Activated T-helper 1 cell treated with anti-CD3 and anti-CD28 coated beads, Interleukin-2, amount 50 U/mL, for 16 hours (primary cell): ENCODE measurements around the gene CYTH4.

Experiments
- DNase-seq, 2 donors: peaks; one replicate each; pipeline ENCODE4 v3.0.0-alpha.2; 2020; ENCODE audit warnings: low read depth in 1 of 2, low spot score in 1 of 2

CYTH4 gene

DNA sequence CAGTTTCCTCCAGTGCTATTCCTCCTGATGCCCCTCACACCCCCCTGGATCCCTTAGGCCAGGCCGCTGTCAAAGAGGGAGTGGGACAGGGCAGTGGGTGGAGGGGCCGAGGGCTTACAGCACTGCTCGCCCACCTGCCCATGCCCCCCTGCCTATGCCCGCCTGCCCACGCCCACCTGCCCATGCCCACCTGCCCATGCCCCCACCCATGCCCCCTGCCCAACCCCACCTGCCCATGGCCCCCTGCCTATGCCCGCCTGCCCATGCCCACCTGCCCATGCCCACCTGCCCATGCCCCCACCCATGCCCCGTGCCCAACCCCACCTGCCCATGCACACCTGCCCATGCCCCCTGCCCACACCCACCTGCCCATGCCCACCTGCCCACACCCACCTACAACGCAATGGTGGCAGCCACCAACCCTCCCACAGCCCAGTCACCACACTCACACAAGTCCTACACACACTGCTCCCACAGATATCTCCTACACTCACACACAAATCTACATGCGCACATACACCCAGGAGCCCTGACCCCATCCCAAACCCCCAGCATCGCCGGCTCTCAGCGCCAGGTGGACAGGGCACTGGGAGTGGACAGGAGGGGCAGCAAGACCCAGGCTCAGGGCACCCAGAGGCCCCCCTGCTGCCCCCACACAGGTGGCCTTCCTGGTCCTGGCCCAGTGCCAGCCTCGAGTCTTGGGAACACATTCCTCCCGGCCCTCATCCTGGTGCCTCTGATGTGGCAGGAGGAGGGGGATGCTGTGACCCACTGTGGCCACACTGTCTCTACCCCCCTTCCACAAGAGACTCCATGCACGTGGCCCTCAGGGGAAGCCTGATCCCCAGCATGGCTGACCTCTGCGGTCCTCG lies 61.8 kb downstream of the CYTH4 start:
- DNase-seq, result no peak

DNA sequence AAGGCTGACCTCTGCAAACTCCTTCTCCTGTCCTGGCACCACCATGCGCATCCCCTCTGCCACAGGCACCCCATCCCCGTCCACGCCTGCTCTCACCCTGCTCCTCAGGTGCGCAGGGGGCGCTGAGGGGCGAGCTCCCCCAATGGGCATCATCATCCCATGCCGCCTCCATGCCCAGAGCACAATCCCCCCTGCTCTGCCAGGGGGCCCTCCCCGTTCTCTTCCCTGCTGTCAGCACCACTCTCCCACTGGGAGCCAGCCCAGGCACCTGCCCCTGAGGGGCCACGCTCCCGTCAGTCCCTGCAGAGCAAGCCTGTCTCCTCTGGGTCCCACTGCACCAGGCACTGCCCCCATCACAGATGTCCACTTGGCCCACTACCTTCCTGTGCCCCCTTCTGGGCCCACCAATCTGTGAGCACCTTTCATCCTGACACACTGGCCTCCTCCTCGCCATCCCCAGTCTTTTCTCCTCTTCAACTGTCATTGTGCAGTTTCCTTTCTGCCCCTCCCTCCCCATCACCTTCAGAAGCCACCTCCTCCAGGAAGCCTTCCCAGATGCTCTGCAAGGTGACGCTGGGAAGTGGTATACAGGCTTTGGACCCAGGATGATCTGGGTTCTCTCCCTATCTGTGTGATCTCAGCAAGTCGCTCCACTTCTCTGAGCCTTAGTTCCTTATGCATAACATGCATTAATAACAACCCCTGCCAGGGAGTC lies 62.6 kb downstream of the CYTH4 start:
- DNase-seq, result no peak

DNA sequence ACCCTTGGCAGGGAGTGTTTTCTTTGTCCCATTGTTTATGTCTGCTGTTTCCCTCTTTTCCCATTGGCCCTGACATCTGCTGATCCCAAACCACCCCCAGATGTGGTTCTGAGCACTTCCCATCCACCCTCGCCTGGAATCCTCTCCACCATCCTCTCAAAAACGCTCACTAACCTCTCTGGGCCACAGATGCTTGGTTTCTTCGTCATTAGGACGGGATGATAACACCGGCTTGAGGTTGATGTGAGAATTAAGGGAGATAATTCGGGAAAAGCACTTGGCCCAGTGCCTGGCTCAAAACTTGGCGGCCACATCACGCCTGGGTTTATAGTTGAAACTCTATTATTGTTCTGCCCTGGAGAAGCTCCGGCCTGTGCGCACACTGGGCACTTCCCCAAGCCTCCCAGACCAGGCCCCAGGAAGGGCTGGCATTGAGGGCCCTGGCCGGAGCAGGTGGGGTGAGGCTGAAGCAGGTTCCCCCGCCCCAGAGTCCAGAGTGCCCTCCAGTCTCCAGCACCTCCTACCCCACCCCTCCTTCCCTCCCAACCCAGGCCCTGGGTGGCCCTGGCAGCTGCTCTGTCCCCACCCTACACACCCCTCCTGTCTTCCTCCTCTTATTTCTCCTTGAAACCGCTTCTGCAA lies 63.7 kb downstream of the CYTH4 start:
- DNase-seq, result no peak

DNA sequence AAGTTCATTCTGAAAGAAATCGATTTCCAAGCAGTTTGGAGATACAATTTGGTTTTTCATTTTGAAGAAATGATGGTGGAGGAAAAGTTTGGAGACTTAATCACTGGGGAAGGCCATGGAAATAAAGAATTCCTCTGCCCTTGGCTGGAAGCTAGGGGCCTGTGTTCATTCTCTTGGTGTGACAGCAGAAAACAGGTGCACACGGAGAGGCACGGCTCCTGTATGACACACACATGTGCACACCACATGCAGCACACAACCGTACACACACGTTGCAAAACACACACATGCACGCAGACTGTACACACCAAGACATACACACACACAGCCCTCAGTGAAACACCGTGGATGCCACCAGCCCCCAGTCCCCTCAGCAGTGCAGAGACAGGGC lies 64.2 kb downstream of the CYTH4 start:
- DNase-seq, result no peak

DNA sequence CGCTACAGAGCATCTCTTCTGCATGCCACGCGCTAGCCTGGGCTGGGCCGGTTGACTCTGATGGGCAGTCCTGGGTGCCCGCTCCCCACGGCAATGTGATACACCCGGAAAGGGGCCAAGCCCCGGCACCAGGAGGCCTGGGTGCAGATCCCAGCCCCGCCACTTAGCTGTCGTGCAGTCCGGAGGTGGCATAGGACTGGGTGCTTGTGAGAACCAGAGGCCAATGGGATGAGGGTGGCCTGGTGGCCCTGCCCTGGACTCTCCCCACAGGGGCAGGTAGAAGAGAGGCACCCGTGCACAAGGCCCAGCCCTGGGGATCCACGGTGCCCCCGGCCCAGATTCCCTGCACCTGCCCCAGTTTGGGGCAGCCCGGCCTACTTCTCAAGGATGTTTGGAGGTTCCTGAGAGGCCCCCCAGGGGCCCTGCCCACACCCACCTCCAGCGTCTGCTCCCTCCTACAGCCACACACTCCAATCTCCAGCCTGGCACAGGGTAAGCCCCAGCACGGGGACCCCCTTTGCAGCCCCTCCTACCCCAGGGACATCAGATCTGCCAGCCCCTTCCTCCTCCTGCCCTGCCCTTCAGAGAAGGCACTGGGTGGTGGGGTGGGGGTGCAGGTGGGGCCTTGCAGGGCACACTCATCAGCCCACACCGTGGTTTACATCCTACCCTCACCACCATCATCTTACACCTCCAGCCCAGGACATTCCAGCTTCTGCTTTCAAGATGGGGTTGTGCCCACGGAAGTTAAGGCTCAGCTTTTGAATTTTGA lies 66.9 kb downstream of the CYTH4 start:
- no peak for DNase-seq

DNA sequence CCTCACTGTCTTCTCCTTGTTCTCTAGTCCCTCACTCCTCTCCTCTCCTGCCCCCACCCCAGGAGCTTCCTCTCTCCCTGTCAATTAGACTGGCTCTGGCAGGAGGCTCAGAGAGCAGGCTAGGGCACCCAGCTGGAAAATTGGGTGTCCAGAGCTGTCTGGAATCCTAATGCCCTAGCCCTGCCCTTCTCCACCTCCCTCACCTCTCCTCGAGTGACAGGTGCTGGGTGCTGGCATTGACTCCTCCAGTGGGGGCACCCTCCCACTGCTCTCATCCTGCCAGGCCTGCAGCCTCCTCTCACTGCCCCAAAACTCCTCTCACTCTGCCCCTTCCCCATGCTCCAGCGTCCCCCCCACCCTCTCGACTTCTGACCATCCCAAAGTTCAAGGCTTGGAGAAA lies 68.9 kb downstream of the CYTH4 start:
- DNase-seq, result no peak

DNA sequence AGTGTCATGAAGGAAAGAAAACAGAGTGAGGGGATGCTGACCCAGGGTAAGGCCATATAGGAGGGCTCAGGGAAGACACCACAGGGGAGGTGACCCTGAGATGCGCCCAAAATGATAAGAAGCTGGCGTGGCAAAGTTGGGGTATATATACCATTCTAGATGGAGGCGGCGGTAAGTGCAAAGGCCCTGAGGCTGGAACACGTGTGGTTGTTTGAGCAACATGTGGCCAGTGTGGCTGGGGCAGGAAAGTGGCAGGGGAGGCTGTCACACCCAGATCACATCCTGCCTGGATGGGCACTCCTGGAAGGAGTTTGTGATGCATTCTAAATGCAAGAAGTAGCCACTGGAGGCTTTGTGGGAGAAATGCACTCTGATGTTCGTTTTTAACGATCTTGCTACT lies 70.2 kb downstream of the CYTH4 start:
- no peak for DNase-seq

DNA sequence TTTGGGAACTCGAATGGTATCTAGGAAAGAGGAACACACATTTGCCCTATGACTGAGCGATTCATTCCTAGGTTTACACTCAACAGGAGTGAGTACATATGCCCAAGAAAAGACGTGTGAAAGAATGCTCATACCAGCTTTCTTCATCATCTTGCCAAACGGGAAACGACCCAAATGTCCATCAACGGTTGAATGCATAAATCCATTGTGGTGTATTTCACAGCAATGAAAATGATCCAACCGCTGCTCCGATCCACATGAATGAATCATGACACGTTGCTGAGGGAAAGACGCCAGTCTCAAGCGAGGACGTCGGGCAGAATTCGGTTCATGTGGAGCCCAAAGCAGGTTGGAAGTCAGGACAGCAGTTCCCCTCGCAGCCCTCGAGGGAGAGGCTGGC lies 71.5 kb downstream of the CYTH4 start:
- DNase-seq, result no peak

DNA sequence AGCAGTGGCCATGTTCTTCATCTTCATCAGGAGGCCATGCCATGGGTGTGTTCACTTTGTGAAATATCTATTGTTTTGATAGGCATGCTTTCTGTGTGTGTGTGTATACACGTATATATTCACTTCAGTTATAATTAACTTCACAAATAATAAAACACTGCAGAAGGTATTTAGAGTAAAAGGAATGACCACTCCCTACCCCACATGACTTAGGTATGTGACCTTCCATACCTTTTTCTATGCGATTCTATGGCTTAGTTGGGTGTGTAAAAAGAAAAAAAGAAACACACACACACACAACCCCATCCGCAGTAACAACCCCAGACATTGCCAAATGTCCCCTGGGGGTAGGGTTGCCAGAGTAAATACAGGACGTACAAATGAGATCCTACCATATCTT lies 72.0 kb downstream of the CYTH4 start:
- no peak for DNase-seq

DNA sequence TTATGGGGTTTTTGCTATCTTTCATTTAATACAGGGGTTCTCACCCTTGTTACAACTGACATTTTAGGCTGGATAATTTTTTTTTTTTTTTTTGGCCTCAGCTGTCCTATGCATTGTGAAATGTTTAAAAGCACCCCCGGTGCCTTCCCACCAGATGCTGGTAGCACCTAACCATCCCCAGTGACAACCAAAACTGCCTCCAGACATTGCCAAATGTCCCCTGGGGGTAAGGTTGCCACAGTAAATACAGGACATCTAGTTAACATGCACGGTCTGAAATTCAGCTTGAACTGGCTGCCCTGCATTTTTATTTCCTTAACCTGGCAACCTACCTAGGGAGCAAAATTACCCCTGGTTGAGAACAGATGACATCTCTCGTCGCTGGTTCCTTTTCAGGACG lies 72.4 kb downstream of the CYTH4 start:
- DNase-seq, result no peak

DNA sequence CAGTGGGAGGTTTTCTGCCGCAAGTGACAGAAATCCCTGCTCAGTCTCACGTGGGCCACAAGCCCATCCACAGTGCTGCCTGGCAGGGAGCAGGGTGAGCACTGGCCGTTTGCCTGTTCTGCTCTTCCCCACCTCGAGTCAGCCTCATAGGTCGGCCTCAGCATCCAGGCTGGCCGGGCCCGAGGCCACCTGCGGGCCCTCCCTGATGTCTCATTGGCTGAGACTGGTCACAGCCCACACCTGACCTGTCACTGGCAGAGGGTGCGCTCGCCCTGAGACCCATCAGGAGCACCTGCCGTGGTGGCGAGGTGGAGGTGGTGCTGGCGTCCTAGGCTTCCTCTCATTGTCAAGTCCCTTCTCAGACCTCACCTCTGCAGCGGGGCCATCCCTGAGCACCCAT lies 72.9 kb downstream of the CYTH4 start:
- DNase-seq, result no peak

DNA sequence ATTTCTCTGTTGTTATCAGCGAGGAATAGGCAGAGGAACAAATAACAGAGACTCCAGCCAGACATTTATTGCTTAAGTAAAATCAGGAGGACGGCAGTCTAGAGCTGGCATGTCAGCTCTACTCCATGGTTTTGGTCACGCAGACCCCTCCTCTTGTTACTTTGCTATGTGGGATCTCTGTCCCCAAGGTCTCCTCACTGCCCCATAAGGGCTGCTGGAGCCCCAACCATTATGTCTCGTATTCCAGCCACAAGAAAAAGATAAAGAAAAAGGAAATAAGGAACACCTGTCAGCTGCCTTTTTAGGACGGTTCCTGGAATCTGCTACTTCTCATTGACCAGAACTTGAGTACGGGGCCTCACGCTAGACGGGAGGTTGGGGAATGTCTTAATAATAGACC lies 74.6 kb downstream of the CYTH4 start:
- no peak for DNase-seq

DNA sequence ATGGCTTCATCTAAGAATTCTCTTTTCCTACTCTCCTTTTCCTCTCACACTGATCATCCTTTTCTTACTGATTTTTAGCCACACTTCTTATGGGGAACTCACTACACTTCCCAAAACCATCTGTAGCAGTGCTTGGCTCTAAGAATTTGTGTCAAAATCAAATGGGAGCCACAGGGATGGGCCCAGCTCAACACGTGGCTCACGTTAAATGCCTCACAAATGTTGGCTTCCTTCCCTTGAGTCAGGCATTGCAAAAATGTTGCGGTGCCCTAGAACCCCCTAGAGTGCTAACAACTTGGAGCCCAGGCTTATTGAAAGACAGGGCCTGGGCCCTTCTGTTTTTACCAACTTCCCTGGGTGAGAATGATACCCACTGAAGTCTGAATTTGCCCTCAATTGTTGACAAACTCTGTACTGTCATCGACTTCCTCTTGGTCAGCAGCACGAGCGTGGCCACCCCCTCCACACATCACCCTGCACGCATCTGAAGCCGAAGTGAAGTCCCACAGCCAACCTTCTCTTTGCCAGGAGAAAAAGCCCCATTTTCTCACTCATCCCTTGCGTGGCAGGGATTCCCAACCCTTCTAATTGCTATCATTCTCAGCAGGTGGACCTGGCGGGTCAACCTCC lies 75.3 kb downstream of the CYTH4 start:
- no peak for DNase-seq

DNA sequence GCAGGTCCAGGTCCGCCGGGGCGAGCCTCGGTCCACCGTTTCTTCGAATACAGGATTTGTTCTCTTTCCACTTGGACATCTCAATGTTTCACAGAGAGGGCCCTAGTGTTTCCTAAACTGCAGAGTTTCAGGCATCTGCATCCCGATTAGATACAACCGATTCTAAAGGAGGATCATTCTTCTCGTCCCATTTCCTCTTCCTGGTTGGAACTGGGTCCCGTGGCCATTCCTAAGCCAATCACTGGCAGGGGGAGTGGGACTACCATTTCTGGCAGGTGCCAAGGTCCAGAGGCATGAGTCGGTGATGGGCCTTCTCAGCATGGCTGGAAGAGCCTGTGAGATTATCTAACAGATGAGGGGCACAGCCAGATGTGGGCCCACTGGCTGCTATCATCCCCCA lies 76.1 kb downstream of the CYTH4 start:
- DNase-seq, result no peak

DNA sequence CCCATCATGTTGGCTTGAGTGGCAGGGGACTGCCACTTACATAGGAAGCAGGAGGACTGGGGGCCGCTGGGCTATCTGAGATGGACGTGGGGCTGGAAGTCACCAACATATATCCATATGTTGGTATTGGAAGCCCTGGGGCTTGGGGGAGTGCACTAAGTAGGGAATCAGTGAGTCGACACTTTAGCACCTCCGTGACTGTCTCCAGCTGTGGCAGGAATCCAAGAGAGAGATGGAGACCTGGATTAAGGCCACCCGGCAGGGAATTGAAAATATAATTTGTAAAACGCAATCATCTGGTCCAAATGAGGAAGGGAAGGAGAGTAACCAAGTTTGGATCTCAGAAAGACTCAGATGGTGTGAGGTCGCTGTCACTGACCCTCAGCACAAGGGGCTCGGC lies 76.6 kb downstream of the CYTH4 start:
- DNase-seq, result no peak

DNA sequence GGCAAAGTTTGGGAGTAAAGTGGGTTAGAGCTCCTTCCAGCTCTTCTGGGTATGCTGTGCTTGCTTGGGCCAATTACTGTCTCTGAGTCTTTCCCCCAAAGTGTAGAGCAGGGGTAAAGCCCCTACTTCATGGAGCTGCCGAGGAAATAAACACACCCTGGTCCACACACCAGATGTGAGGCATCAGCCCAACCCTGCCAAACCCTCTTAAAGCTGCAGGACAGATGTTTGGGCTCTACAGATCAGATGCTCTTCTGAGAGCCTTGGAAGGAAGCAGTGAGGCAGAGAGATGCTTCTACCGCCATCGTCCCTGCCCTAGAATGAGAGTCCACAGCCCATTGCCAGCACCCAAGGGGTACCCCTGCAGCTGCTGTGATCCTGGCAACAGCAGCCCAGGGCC lies 80.3 kb downstream of the CYTH4 start:
- no peak for DNase-seq

DNA sequence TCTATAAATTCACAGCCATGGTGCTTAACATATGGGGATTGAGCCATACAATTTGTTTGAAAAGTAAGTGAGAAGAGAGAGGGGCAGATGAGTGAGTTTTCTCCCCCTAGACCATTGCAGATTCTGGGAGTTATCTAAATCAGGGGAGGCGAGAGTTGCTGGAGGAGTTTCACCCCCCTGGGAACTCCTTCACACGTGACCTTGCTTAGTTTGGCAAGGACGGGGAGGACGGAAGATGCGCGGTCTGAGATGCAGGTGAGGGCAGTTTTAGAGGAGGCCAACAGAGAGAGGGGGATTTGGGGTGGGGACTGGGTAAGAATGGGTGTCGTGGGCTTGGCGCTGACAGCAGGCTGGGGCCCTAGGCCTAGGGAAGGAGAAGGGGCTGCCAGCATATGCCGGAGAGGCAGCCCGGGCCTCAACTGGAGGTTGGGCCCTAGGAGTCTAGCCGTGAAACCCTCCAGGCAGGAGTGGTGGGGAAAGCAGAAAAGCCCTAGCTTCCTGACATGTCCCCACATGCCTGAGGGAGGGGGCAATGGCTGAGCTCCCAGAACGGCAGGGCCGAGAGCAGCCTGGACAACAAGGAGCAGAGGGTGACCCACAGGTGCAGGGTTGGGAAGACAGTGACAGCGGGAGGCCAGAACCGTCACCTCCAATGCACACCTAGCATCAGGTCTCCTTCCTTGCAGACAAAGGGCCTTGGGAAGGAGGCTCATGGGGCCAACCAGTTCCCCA lies 81.1 kb downstream of the CYTH4 start:
- DNase-seq, result no peak
